ENCODE results near the gene NRG2.

NRG2 gene

DNA sequence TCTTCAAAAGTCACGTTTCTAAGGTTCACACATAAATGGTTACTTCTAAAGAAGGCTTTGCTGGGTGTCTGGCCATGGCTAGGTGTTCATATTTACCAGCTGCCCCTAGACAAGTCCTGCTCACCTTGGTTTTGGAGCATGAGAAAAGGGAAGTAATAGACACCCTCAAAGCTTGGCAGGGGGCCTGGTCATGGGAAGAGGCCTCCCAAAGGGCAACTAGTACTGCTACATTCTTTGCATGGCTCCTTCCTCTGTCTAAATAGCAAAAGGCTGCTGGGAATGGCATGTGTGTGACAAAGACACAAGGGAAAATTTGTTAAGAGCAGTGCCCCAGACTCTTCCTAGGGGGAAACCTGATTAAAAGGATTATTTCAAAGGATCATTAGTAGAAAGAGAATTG lies 93.4 kb downstream of the NRG2 start:
- TF ChIP-seq, protein P1, sequence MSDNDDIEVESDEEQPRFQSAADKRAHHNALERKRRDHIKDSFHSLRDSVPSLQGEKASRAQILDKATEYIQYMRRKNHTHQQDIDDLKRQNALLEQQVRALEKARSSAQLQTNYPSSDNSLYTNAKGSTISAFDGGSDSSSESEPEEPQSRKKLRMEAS (IDR thresholded peaks at IDR 0.05; ENCODE audit: low read depth, low read length): no peak
- TF ChIP-seq POLR2A (IDR thresholded peaks at IDR 0.05; ENCODE audit: extremely low read depth, insufficient read length) (no peak), MYC (IDR thresholded peaks at IDR 0.05; ENCODE audit: low read depth, low read length) (no peak), CTCF (IDR thresholded peaks at IDR 0.05; ENCODE audit: low read depth, low read length) (no peak)

GRCh38 chr5:139947727-139948126 lies 95.4 kb downstream of the NRG2 start:
- TF ChIP-seq, protein P1 (IDR thresholded peaks at IDR 0.05; ENCODE audit: low read depth, low read length): no peak
- TF ChIP-seq CTCF (IDR thresholded peaks at IDR 0.05; ENCODE audit: low read depth, low read length): no peak
- no peak for TF ChIP-seq POLR2A (IDR thresholded peaks at IDR 0.05; ENCODE audit: extremely low read depth, insufficient read length)
- no peak for TF ChIP-seq MYC (IDR thresholded peaks at IDR 0.05; ENCODE audit: low read depth, low read length)
- DNase-seq (ENCODE audit: low read depth): no peak
- no peak overlapping the region for H3K4me3 ChIP-seq (ENCODE audit: low read depth, low read length)

More for the DNA sequence above, 93.4 kb downstream of the NRG2 start:
- H3K4me3 ChIP-seq (ENCODE audit: low read depth, low read length): no peak overlapping the region
- DNase-seq (ENCODE audit: low read depth): no peak

- TF ChIP-seq, protein P1 (IDR thresholded peaks at IDR 0.05; ENCODE audit: low read depth, low read length): no peak
- no peak for TF ChIP-seq POLR2A (IDR thresholded peaks at IDR 0.05; ENCODE audit: extremely low read depth, insufficient read length)
- TF ChIP-seq CTCF (IDR thresholded peaks at IDR 0.05; ENCODE audit: low read depth, low read length): no peak
- TF ChIP-seq MYC (IDR thresholded peaks at IDR 0.05; ENCODE audit: low read depth, low read length): no peak
- DNase-seq (ENCODE audit: low read depth): no peak
- H3K4me3 ChIP-seq (ENCODE audit: low read depth, low read length): no peak overlapping the region
These were observed 96.7 kb downstream of the NRG2 start for GRCh38 chr5:139946440-139946839.

- no peak for DNase-seq (ENCODE audit: low read depth)
- TF ChIP-seq MYC (IDR thresholded peaks at IDR 0.05; ENCODE audit: low read depth, low read length) (no peak), CTCF (IDR thresholded peaks at IDR 0.05; ENCODE audit: low read depth, low read length) (no peak)
- TF ChIP-seq, protein P1 (IDR thresholded peaks at IDR 0.05; ENCODE audit: low read depth, low read length): no peak
- H3K4me3 ChIP-seq (ENCODE audit: low read depth, low read length): no peak overlapping the region
These were observed 97.1 kb downstream of the NRG2 start for GRCh38 chr5:139946006-139946405.

DNA sequence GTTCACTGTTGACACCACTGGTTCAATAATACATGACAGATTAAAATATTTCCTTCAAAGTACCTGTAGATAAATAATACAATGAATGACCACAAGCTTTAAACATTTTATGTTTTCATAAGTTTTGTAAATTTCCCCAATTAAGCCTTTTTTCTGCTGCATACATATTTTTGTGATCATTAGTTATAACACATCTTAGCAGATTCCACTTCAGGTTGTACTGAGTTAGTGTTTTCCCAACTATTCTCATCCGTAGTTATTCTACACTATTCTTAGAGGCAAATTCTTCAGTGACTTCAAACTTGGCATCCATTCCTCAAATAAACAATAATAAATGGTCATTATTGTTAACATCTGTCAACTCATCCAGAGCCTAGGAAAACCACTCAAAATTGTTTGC lies 100.9 kb downstream of the NRG2 start:
- TF ChIP-seq MYC (IDR thresholded peaks at IDR 0.05; ENCODE audit: low read depth, low read length): no peak
- TF ChIP-seq, protein P1 (IDR thresholded peaks at IDR 0.05; ENCODE audit: low read depth, low read length): no peak
- no peak for TF ChIP-seq CTCF (IDR thresholded peaks at IDR 0.05; ENCODE audit: low read depth, low read length)
- no peak for TF ChIP-seq POLR2A (IDR thresholded peaks at IDR 0.05; ENCODE audit: extremely low read depth, insufficient read length)
- no peak overlapping the region for H3K4me3 ChIP-seq (ENCODE audit: low read depth, low read length)

DNA sequence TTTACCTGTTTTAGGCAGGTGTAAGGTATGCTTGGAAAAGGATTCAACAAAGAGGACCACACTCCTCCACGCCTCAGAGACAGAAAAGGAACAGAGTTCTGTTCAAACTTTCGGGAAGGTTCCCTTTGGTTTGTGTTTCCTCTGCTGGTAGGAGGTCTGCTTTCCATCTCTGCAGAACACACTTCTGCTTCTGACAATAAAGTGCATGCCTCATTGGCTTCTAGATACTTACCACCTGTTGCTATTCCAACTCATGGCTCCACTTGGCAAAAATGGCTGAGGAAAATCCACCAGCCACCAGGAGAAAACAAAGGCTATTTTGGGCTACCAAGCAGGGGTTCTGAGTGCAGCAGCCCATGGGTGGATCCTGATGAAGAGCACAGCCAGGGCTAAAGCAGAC lies 112.7 kb downstream of the NRG2 start:
- TF ChIP-seq, protein P1 (IDR thresholded peaks at IDR 0.05; ENCODE audit: low read depth, low read length): no peak
- TF ChIP-seq CTCF (IDR thresholded peaks at IDR 0.05; ENCODE audit: low read depth, low read length) (no peak), POLR2A (IDR thresholded peaks at IDR 0.05; ENCODE audit: extremely low read depth, insufficient read length) (no peak), MYC (IDR thresholded peaks at IDR 0.05; ENCODE audit: low read depth, low read length) (no peak)
- DNase-seq (ENCODE audit: low read depth): no peak
- no peak overlapping the region for H3K4me3 ChIP-seq (ENCODE audit: low read depth, low read length)

More for the DNA sequence above, 100.9 kb downstream of the NRG2 start:
- no peak for DNase-seq (ENCODE audit: low read depth)

All from NB4 (cell line).